IMR-90 (cell line): ENCODE results near the gene STAG1.

Experiments
- BHLHE40 ChIP-seq: fragments of 150-350 bp; IDR thresholded peaks from 2 replicates; pipeline ENCODE4 v1.6.1; 2016; ENCODE audit warnings: mild to moderate bottlenecking, low read depth, low read length
- CEBPB ChIP-seq: IDR thresholded peaks from 2 replicates; pipeline ENCODE4 v1.6.1; 2012; ENCODE audit warnings: low read depth, low read length, improper control_type of control experiment
- CHD1 ChIP-seq: IDR thresholded peaks from 2 replicates; pipeline ENCODE4 v1.6.1; 2012; ENCODE audit warnings: low read depth, low read length, improper control_type of control experiment
- CTCF ChIP-seq: conservative IDR thresholded peaks from 2 replicates; pipeline ENCODE4 v1.5.1; 2012; ENCODE audit warnings: mild to moderate bottlenecking, low read depth, low read length, improper control_type of control experiment
- ELK1 ChIP-seq: fragments of 150-350 bp; IDR thresholded peaks from 2 replicates; pipeline ENCODE4 v1.6.1; 2016; ENCODE audit warnings: low read depth, mild to moderate bottlenecking, low read length, moderate library complexity, borderline replicate concordance
- FOS ChIP-seq: fragments of 150-350 bp; IDR thresholded peaks from 2 replicates; pipeline ENCODE4 v1.6.1; 2016; ENCODE audit warnings: low read depth, low read length
- POLR2A ChIP-seq: IDR thresholded peaks from 2 replicates; pipeline ENCODE4 v1.6.1; 2012; ENCODE audit warnings: mild to moderate bottlenecking, low read depth, low read length
- RAD21 ChIP-seq: IDR thresholded peaks from 2 replicates; pipeline ENCODE4 v1.6.1; 2012; ENCODE audit warnings: low read length, improper control_type of control experiment
- RCOR1 ChIP-seq: IDR thresholded peaks from 2 replicates; pipeline ENCODE4 v1.6.1; 2012; ENCODE audit warnings: mild to moderate bottlenecking, low read length, improper control_type of control experiment; ENCODE audit not compliant: insufficient replicate concordance
- RFX5 ChIP-seq: IDR thresholded peaks from 2 replicates; pipeline ENCODE4 v1.8.0; 2012; ENCODE audit warnings: low read depth, mild to moderate bottlenecking, low read length, moderate library complexity
- SMC3 ChIP-seq: fragments of 150-350 bp; IDR thresholded peaks from 2 replicates; pipeline ENCODE4 v1.6.1; 2016; ENCODE audit warnings: low read depth, mild to moderate bottlenecking, antibody characterized with exemption, low read length, moderate library complexity
- USF2 ChIP-seq: fragments of 150-350 bp; IDR thresholded peaks from 2 replicates; pipeline ENCODE4 v1.6.1; 2017; ENCODE audit warnings: mild to moderate bottlenecking, antibody characterized with exemption, low read length, low read depth

- TF ChIP-seq RCOR1 (no peak), CTCF (no peak), POLR2A (no peak), RFX5 (no peak), ELK1 (no peak), RAD21 (no peak), BHLHE40 (no peak), FOS (no peak), CHD1 (no peak), CEBPB (no peak), SMC3 (no peak), USF2 (no peak)
Observed at GRCh38 chr3:136326316-136326715, 425.9 kb downstream of the STAG1 start.
